A549 (cell line): ENCODE results near the gene KRT3.

Experiments used
- ZFP36 ChIP-seq: fragments of 450-650 bp; IDR thresholded peaks from 2 replicates; pipeline ENCODE4 v1.6.1; 2014; ENCODE audit warnings: borderline replicate concordance; ENCODE audit not compliant: partially characterized antibody
- TF ChIP-seq, protein P1 (sequence below): fragments of >200 bp; sonication (Bioruptor Twin); formaldehyde crosslinking; IDR thresholded peaks from 3 replicates; pipeline ENCODE4 v1.5.1; 2016

DNA sequence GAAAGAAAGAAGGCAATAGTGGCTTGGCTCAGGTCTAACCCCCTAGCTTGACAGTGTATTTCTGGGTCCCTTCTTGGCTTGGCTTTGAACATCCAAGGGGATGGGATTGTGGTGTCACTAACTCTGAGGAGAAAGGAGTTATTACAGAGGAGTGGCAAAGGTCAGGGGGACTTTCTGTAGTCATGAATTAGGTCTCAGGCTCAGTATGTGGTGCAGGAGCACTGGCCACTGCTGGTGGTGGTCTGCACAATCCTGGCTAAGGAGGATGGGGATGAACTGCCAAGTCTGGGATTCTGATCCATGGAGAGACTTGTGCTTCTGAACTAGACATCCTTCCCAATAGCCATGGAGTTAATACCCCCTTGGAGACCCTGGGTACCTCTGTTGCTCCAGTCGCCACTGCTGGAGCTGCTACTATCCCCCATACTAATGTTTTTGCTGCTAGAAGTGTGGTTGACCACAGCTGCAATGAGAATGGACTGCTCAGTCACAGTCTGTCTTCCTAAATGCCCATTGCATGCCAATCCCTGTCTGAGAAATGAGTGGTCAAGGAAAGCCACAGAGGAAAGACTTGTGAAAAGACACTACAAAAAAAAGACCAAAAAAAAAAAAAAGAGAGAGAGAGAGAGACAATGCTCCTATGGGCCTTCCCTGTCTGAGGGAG lies 51.3 kb downstream of the KRT3 start:
- no peak for TF ChIP-seq ZFP36
- TF ChIP-seq, protein P1, sequence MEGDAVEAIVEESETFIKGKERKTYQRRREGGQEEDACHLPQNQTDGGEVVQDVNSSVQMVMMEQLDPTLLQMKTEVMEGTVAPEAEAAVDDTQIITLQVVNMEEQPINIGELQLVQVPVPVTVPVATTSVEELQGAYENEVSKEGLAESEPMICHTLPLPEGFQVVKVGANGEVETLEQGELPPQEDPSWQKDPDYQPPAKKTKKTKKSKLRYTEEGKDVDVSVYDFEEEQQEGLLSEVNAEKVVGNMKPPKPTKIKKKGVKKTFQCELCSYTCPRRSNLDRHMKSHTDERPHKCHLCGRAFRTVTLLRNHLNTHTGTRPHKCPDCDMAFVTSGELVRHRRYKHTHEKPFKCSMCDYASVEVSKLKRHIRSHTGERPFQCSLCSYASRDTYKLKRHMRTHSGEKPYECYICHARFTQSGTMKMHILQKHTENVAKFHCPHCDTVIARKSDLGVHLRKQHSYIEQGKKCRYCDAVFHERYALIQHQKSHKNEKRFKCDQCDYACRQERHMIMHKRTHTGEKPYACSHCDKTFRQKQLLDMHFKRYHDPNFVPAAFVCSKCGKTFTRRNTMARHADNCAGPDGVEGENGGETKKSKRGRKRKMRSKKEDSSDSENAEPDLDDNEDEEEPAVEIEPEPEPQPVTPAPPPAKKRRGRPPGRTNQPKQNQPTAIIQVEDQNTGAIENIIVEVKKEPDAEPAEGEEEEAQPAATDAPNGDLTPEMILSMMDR, result no peak
